Smooth muscle cell (in vitro differentiated cells): Measurements from ENCODE around the gene CLPX. TPM values are rescaled to one million over a fixed set of nuclear protein-coding genes. Genes with fewer than 3 reads are reported as not detected.

Source experiments
- DNase-seq: peaks from one replicate; lab custom pipeline; 2025; ENCODE audit not compliant: unreplicated experiment; lab: John Stamatoyannopoulos, UW
- H2AFZ ChIP-seq: fragments of 200-600 bp; sonication (generic); 2 replicates; pipeline ENCODE4 v1.6.0; 2016; ENCODE audit warnings: antibody characterized with exemption, low read depth, mild to moderate bottlenecking
- H3F3A ChIP-seq: fragments of 200-600 bp; sonication (generic); 2 replicates; pipeline ENCODE4 v1.6.0; 2017; ENCODE audit warnings: antibody characterized with exemption, low read depth
- H3K27ac ChIP-seq: fragments of 200-600 bp; sonication (generic); 2 replicates; pipeline ENCODE4 v1.5.1; 2016; ENCODE audit warnings: low read depth, mild to moderate bottlenecking
- H3K27me3 ChIP-seq: fragments of 200-600 bp; sonication (generic); 2 replicates; pipeline ENCODE4 v1.6.1; 2016; ENCODE audit warnings: low read depth, mild to moderate bottlenecking
- H3K36me3 ChIP-seq: fragments of 200-600 bp; sonication (generic); 2 replicates; pipeline ENCODE4 v1.5.1; 2016; ENCODE audit warnings: low read depth
- H3K4me1 ChIP-seq: fragments of 200-600 bp; sonication (generic); 2 replicates; pipeline ENCODE4 v1.5.1; 2016; ENCODE audit warnings: low read depth
- H3K4me2 ChIP-seq: fragments of 200-600 bp; sonication (generic); 2 replicates; pipeline ENCODE4 v1.6.0; 2016; ENCODE audit warnings: mild to moderate bottlenecking
- H3K4me3 ChIP-seq: fragments of 200-600 bp; sonication (generic); 2 replicates; pipeline ENCODE4 v1.5.1; 2016; ENCODE audit warnings: mild to moderate bottlenecking
- H3K79me2 ChIP-seq: fragments of 200-600 bp; sonication (generic); 2 replicates; pipeline ENCODE4 v1.6.0; 2016; ENCODE audit warnings: low read depth, mild to moderate bottlenecking
- H3K9ac ChIP-seq: fragments of 200-600 bp; sonication (generic); 2 replicates; pipeline ENCODE4 v1.6.0; 2016; ENCODE audit warnings: low read depth
- H3K9me3 ChIP-seq: fragments of 200-600 bp; sonication (generic); replicated peaks from 2 replicates; pipeline ENCODE4 v1.5.1; 2016; ENCODE audit warnings: low read depth
- H4K20me1 ChIP-seq: fragments of 200-600 bp; sonication (generic); 2 replicates; pipeline ENCODE4 v1.6.0; 2016; ENCODE audit warnings: low read depth
- WGBS: methylation state at CpG from one replicate; pipeline ENCODE4 v1.1.7; 2016; ENCODE audit warnings: low lambda C conversion rate; 5-methylcytosine and 5-hydroxymethylcytosine counted together
- polyA plus RNA-seq: library from polyadenylated mRNA; unstranded; fragments of >200 nt; fragmentation: Nextera tagmentation; extraction: Ambion mirVana; gene quantifications from 2 replicates; pipeline ENCODE4 v1.2.1, GENCODE V29; 2016
- total RNA-seq: library from RNA; depleted of rRNA; stranded (reverse); fragments of >200 nt; gene quantifications from 2 replicates; pipeline ENCODE4 v1.2.3, GENCODE V29; 2014
- TF ChIP-seq, protein P1 (sequence below): fragments of 200-600 bp; sonication (generic); IDR thresholded peaks from 2 replicates; pipeline ENCODE4 v1.5.1; 2017; ENCODE audit warnings: borderline replicate concordance, mild to moderate bottlenecking, antibody characterized with exemption; ENCODE audit not compliant: insufficient read depth, poor library complexity, severe bottlenecking

CLPX gene
- total and polyA plus RNA-seq, 2 experiments from 2014 or later: 21.8 to 34.8 TPM

DNA sequence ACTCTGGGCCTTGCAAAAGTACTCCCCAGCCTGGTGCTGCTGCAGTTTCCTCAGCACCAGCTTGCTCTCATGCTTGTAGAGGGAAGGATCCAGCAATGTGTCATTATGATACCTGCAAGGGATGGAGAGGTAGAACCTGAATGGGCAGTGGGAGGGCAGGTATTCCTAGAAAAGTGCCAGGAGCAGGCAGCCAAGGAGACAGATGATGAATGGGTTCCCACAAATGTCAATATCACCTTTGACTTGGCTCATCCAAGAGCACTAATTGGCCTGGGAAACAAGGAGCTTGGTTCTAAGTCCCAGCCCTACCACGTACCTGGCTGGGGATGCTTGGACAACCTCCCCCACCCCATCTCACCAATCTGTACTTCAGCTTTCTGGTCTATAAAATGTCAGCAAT is 16.8 kb upstream of the CLPX start:
- H3K9ac ChIP-seq: no peak overlapping the region
- no peaks in the 10 kb centered on the region for H3K4me1 ChIP-seq
- H3K36me3 ChIP-seq: no peaks in the 10 kb centered on the region
- H3K4me3 ChIP-seq: no peak overlapping the region
- H3K27ac ChIP-seq: no peak overlapping the region
- no peaks in the 10 kb centered on the region for H4K20me1 ChIP-seq
- H2AFZ ChIP-seq: no peak overlapping the region
- no peaks in the 10 kb centered on the region for H3K79me2 ChIP-seq
- H3K9me3 ChIP-seq: no peaks in the 10 kb centered on the region
- DNase-seq: no peak
- no peak overlapping the region for H3K4me2 ChIP-seq
- no peaks in the 10 kb centered on the region for H3F3A ChIP-seq
- TF ChIP-seq, protein P1, sequence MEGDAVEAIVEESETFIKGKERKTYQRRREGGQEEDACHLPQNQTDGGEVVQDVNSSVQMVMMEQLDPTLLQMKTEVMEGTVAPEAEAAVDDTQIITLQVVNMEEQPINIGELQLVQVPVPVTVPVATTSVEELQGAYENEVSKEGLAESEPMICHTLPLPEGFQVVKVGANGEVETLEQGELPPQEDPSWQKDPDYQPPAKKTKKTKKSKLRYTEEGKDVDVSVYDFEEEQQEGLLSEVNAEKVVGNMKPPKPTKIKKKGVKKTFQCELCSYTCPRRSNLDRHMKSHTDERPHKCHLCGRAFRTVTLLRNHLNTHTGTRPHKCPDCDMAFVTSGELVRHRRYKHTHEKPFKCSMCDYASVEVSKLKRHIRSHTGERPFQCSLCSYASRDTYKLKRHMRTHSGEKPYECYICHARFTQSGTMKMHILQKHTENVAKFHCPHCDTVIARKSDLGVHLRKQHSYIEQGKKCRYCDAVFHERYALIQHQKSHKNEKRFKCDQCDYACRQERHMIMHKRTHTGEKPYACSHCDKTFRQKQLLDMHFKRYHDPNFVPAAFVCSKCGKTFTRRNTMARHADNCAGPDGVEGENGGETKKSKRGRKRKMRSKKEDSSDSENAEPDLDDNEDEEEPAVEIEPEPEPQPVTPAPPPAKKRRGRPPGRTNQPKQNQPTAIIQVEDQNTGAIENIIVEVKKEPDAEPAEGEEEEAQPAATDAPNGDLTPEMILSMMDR: no peak
- 93% methylated on average over 1 of the region's 1 CpG for WGBS
- H3K27me3 ChIP-seq: no peaks in the 10 kb centered on the region

DNA sequence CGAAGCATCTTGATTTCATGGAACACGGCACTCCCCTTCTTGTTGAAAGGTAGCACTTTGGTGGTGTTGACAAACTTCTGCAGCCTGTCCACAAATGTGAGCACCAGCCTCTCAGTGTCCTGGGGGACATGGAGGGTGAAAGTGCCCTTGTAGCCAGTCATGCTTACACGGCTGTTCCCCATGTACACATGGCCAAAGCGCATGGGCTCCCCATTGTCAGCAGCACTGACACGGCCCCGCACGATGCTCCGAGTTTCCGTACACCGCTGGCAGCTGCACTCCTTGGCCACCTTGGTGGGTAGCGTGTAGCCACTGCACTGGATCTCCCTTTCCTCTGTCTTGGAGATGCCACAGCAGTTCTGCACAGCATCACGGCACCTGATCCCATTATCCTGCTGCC is 13.4 kb upstream of the CLPX start:
- Histone ChIP-seq H3K4me2 (no peak overlapping the region), H3F3A (no peaks in the 10 kb centered on the region), H3K27ac (no peak overlapping the region), H3K79me2 (no peaks in the 10 kb centered on the region), H3K4me1 (no peaks in the 10 kb centered on the region), H3K9ac (no peak overlapping the region), H4K20me1 (no peaks in the 10 kb centered on the region), H3K36me3 (no peaks in the 10 kb centered on the region), H2AFZ (no peak overlapping the region), H3K27me3 (no peaks in the 10 kb centered on the region), H3K4me3 (no peak overlapping the region), H3K9me3 (no peaks in the 10 kb centered on the region)
- 97% methylated on average over 12 of the region's 12 CpGs for WGBS
- DNase-seq: no peak
- TF ChIP-seq, protein P1: no peak

GRCh38 chr15:65197337-65197645 is 12.1 kb upstream of the CLPX start:
- H3F3A ChIP-seq: no peaks in the 10 kb centered on the region
- H3K27ac ChIP-seq: no peak overlapping the region
- H3K9me3 ChIP-seq: no peaks in the 10 kb centered on the region
- no peak overlapping the region for H2AFZ ChIP-seq
- no peak for DNase-seq
- TF ChIP-seq, protein P1: no peak
- no peaks in the 10 kb centered on the region for H3K4me1 ChIP-seq
- no peaks in the 10 kb centered on the region for H4K20me1 ChIP-seq
- WGBS: 97% methylated on average over 8 of the region's 8 CpGs
- H3K4me3 ChIP-seq: no peak overlapping the region
- no peaks in the 10 kb centered on the region for H3K36me3 ChIP-seq
- H3K4me2 ChIP-seq: no peak overlapping the region
- H3K79me2 ChIP-seq: no peaks in the 10 kb centered on the region
- no peak overlapping the region for H3K9ac ChIP-seq
- H3K27me3 ChIP-seq: no peaks in the 10 kb centered on the region

DNA sequence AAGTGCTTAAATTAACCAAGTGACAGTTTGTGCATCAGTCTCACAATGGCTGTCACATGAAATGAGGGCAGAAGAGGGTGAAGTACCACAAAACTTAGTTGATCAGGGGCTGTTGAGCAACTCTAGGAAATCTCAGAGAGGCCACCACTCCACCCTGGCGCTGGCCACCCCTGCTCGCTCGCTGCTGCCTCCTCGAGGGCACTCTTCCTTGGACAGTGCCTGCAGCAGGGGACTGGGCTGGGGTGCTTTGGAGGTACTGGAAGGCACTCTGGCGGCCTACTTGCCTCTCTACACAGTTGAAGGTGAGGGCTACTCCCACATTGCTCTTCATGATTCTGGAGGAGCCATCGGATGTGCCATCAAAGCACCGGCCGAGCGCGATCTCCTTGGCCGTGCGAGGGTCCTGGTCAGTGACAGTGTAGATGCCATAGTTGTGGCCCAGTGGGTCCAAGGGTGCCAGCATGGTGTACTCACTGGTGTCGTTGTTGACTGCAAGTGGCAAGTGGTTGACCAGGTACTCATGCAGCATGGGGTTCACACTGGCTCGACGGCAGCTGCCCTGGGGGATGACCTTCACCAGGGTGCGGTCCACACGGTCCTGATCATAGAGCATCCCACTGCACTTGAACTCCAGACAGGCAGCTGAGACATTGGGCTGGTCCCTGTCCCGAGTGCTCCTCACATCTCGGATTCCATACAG is 11.6 kb upstream of the CLPX start:
- H3K4me2 ChIP-seq: no peak overlapping the region
- no peaks in the 10 kb centered on the region for H3K9me3 ChIP-seq
- H3K79me2 ChIP-seq: no peaks in the 10 kb centered on the region
- no peaks in the 10 kb centered on the region for H3K27me3 ChIP-seq
- H3K27ac ChIP-seq: no peak overlapping the region
- DNase-seq: no peak
- no peak overlapping the region for H3K9ac ChIP-seq
- no peak overlapping the region for H3K4me3 ChIP-seq
- H3K4me1 ChIP-seq: no peaks in the 10 kb centered on the region
- H3F3A ChIP-seq: no peaks in the 10 kb centered on the region
- H2AFZ ChIP-seq: no peak overlapping the region
- no peaks in the 10 kb centered on the region for H4K20me1 ChIP-seq
- TF ChIP-seq, protein P1: no peak
- no peaks in the 10 kb centered on the region for H3K36me3 ChIP-seq
- 94% methylated on average over 16 of the region's 19 CpGs for WGBS
